ENCODE results near the gene WDR1.

Gene WDR1

DNA sequence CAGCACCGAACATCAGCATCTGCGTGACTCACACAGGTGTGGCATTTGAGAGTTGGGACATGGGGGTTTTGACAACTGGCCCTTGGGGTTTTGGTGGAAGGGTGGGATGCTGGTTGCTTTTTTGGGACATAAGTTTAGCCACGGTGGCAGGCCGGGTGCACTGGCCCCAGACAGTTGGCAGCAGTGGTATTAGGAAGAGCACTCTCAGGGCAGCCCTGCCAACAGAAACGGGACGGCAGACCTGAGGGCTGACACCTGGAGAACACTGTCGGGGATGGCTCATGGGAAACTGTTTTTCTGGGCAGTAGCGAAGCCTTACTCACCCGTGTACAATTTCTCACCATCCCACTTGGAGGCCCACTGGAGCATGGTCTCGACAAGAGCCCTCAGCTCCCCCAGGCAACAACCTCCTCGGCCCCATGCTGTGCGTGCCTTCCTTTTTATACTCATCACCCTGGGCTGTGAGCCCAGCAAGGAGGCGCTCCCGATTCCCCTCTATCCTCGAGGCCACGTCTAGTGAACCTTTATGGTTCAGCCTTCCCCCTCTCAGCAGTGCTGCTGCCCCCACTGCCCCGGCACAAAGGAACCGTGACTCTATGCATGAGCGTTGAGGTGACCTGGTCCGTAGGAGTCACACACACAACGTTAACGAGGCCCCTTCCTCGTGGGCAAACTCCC is 30.6 kb downstream of the WDR1 start:
- DNase-seq (ENCODE audit: low read depth in 2 of 2): no peak

DNA sequence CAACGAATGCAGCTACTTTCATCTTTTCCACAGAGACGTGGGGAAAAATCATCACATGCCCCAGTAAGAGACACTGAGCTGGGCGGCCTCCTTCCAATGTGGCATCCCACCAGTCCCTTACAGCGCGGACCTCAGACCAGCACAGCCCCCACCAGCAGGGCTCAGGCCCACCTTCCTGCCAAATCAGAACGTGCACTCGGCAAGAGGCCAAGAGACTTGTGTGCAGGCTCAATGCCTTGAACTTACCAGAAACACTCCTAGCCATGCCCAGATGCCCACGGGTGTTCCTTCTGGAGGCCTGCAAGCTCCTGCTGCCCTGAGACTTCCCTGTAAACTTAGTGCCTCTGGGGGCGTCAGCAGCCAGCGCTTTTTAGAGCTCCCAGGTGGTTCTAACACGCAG is 31.2 kb downstream of the WDR1 start:
- DNase-seq (ENCODE audit: low read depth in 2 of 2): no peak

DNA sequence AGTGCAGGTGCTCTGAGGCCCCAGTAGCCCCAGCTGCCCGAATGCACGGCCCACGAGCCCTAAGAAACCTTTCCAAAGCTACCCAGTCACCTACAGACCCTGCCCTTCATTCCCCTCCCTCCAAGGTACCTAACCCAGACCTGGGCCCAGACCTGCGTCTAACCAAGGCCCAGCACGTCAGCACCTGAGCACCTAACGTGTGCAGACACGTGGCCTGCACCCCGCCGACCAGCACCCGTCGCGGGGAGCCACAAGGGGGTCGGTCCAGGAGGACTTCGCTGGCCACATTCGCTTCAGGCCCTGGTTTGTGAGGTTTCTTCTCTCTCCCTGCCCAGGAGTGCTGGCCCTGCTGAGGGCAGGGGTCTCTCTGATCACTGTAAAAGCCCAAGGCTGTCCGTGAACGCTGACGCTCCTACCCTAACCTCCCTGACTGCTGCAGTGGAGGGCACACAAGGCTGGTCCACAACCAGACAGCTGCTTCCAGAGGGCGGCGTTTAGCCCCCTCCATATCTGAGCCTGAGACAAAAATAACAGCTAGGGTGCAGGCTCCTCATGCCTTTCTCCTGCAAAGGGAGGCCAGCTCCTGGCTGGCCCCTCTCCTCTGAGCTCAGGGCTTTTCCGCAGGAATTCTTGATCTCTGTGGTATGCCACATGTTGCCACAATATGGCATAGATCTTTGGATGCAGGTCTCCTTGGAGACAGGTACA is 31.8 kb downstream of the WDR1 start:
- DNase-seq (ENCODE audit: low read depth in 2 of 2): no peak

DNA sequence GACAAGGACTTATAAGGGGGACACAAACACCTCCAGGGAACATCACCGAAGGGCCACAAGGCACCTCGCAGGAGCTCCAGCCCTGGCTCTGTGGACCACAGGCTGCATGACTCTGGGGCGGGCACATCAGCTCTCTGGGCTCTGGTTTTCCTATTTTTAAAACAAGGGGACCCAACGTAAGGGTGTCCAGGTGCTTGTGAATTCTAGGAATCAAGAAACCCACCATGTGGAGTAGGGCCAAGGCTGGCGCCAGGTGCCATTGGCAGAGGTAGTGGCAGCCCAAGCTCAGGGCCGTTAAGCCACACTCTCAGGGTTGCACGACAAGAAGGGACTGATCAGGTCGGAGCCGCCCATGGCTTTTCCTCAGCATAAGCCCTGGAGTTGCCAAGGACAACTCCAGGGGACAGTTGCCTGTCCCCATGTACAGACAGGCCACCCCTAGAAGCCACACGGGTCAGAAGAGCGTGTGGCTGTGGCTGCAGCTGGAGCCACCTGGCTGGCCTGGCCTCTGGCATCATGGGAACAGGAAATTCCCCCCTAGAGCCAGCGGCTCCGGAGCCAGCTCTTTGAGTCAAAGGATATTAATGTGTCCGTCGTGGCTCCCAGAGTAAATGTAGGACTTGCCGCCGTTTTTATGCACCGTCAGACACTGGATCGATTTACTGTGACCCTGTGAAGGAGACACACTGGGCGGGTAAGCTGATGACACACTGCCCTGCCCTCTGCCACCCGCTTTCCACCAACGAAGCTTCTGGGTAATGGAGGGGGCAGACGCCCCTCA is 32.5 kb downstream of the WDR1 start:
- DNase-seq (ENCODE audit: low read depth in 2 of 2): no peak

DNA sequence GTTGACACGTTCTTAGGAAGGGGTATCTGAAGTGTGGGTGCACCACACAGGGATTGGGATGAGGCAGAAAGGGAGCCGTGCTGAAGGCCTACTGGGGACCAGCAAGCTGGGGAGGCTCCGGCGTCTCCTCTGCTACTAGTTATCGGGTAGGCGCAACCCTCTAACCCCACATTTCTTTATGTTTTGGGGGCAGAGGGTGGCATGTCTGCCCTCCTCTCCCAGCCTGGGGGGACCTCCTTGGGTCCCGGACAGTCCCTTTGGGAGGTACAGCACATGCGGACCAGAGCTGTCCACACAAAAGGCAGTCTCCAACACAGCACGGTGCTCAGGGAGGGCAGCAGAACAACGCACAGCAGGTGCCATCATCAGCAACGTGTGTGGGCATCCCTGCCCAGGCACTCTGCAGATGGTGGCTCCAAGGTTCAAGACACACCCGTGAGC is 33.2 kb downstream of the WDR1 start:
- no peak for DNase-seq (ENCODE audit: low read depth in 2 of 2)

DNA sequence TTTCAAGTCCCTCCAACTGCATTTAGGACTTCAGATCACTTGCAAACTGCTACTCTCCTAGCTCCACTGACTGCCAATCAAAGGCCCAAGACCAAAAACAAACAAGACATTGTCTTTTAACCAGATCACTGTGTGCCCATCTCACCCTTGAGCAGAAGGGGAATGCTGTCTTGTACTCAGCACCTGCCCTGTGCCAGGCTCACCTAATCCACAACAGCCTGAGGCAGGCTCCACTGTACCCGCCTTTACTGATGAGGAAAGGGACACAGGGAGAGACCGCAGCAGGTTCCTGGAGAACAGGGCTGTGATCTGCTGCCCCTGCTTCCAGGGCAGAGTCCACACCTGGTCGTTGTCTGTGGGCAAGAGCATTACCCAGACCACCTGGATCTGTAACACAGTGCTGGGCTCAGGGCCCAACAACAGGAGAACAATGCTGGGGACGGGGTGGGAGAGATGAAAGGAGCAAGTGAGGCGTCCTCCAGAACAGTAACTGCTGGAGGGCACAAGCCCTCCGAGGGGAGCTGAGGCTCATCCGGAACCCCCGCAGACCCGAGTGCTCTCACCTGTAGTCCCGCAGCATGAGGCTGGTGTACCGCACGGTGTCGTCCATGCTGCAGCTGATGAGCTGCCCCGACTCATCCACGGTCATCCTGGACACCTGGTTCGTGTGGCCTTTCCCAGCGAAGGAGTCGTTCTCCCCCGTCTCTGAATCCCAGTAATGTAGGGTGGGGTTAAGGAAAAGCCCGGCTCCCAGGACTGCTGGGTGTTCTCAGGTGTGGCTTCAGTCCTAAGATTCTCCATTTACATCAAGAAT is 33.9 kb downstream of the WDR1 start:
- no peak for DNase-seq (ENCODE audit: low read depth in 2 of 2)

DNA sequence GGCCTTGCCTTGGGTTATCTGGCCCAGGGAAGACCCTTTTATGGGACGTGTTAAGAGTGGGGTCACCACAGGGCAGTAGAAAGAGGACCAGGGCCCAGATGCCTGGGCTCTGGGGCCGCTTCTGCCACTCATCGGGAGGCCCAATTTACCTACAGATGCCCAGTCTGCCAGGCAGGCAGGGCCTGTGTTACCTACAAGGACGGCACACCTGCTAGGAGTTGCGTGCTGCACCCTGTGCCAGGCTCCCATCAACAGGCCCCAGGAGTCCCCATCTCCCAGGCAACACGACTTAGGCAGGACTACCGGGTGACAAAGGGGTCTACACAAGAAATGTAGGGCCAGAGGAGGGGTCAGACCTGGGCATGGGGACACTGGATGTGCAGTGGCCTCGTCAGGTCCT is 34.6 kb downstream of the WDR1 start:
- DNase-seq (ENCODE audit: low read depth in 2 of 2): no peak

DNA sequence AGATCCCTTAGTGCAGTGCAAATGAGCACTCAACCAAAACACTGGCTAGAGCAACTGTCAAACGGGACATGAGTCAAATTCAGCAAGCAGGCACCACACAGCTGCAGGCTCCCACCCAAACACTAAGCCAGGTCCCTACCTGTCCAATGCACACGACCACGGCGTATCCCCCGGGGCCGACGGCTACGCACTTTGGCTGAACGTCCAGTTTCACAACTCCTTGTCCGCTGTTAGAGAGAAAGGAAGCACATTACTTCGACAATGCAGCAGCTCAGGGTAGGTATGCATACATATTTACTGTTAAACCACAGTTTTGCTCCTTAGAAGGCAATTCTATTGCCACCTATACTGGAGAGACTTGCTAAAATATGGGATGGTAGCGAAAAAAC is 35.4 kb downstream of the WDR1 start:
- no peak for DNase-seq (ENCODE audit: low read depth in 2 of 2)

DNA sequence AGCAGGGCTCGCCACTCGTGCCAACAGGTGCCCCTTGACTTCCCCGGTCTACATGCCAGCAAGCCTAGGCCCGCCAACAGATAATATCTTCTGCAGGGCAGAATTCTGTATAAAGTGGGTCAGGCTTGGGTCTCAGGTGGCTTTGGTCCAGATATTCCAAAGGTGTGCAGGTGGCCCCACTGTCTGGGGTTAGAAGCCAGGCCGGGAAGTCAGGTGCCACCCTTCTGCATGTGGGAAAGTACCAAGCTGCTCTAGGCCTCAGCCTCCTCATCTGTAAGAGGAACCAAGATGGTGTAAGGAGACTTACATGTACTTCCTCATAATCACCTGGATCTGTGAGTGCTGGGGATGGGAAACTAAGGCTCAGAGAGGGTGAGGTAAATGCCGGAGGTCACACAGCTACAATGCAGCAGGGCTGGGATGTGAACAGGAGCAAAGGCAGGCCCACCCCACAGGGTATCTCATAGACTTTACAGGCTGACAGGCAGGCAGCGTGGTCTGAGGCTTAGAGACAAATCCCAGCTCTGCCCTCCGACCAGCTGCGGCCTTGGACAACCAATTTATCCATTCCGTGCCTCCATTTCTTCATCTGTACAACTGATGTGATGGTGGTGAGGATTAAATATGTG is 35.9 kb downstream of the WDR1 start:
- DNase-seq (ENCODE audit: low read depth in 2 of 2): no peak

DNA sequence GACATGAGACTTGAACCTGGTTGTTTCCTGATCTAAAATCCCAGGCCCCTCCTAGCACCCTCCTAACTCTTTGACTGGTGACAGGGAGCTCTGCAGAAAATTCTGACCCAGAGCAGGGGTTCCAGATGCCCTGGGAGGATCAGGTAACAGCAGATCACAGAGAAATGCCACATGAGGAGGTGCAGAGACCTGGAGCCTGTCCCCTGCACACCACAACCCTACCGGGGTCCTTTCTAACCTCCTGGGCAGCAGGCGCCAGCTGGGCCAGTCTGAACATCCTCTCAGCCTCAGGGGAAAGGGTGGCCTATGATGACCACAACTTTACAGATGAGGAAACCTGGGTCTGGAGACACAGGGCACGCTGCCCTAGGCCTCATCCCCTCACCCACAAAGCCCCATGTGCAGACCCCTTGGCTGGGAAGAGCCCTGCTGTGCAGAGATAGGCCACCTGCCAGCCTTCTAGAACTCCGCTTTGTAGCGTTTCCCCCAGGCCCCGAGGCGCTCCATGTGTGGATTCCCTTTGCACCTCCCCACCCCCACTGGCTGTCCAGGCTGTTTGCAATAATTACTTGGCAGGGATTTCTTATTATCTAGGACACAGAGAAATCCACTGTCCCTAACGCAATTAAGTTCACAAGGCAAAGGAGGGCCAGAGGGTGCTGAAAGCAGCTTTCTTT is 36.5 kb downstream of the WDR1 start:
- DNase-seq (ENCODE audit: low read depth in 2 of 2): no peak

DNA sequence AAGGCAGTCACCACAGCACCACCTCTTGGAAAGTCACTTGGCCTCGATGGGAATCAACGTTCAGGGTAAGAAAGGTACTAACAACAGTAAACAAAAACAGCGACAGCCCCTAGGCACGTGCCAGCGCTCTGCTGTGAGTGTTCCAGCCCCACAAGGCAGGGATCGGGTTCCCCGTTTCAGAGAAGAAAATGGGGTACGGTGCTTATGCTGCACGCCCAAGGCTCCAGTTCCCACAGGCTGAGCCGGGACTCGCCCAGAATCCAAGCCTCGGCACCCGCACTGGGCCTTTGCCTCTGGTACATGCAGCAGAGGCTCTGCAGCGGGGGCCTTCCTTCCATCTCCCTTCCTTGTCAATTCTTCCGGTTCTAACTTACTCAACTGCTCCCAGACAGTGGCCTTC is 37.3 kb downstream of the WDR1 start:
- no peak for DNase-seq (ENCODE audit: low read depth in 2 of 2)

DNA sequence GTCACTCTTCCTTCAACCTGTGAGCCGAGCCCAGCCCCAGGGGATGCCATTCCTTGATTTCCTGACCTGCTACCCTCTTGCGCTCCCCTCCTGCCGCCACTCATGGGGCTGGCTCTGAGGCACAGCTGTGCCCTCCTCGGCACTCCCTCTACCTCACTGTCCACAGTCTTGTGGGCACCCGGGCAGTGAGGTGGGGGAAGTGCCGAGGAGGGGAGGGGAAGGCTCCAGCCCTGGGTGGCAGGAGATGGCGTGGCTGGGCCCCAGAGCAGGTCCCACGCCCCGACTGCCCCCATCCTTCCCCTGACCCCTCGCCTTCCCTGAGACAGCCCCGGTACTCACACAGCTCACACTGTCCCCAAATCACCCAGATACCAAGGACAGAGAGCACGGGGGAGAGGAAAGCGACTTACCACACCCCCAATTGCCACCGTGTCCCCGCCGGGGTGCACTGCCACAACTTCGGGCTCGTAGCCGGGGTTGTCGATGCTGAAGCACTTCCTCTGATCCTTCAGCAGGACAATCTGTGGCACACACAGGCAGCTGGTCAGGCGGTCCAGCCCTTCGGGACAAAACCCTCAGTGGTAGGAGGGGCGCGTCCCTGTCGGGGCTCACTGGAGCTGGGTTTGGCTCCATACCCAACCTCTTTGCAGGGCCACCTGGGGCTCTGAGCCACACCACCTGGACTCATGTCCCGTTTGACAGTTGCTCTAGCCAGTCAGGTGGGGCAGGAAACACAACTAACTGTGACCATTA is 37.9 kb downstream of the WDR1 start:
- DNase-seq (ENCODE audit: low read depth in 2 of 2): no peak

DNA sequence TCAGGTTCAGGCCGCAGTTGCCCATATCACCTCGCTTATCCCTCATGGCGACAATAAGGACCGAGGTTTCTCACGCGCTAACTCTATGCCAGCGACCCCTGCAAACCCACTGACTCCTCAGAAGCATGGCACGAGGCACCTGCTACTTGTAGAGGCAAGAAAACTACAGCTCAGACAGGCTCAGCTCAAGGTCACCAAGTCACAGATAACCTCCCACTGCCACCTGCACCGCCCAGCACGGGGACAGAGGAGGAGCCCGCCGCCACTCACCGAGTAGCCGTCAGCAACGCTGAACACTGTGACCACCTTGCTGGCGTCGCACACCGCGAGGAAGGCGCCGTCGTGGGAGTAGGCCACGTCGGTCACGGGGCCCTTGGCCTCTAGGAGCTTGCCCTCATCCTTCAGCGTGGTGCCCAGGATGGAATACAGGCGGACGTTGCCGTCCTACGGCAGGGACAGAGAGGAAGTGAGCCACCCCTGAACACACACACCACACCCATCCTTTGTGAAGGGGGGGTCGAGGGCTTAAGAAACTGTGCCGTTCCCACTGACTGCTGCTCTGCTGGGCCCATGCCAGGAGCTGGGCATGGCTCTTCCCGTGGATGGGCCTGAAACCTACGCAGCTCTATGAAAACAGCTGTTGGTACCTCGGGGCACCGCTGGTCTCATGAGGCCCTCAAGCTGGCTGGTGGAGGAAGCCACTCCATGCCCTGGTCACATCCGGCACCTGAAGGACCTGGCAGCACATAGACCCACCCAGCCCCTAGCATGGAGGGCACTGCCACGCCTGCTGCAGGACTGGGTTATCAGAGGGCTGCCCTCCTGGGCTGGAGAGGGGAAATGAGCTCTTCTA is 38.9 kb downstream of the WDR1 start:
- DNase-seq (ENCODE audit: low read depth in 2 of 2): no peak

DNA sequence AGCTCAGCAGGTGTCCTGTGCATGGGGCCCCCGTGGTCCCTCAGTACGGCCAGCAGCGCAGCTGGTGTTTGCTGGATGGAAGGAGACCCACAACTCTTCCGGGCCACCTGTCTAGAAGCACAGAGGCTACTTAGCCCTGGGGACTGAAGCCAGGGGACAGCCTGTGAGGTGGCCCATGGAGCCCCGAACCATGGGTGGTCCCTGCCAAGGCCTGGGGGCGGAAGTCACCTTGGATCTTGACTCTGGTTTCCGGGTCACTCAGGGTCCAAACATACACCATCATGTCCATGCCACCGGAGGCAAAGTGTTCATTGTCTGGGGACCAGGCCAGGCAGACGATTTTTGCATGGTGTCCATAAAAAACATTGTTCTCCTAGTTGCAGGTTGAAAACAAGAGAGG is 39.5 kb downstream of the WDR1 start:
- DNase-seq (ENCODE audit: low read depth in 2 of 2): no peak

DNA sequence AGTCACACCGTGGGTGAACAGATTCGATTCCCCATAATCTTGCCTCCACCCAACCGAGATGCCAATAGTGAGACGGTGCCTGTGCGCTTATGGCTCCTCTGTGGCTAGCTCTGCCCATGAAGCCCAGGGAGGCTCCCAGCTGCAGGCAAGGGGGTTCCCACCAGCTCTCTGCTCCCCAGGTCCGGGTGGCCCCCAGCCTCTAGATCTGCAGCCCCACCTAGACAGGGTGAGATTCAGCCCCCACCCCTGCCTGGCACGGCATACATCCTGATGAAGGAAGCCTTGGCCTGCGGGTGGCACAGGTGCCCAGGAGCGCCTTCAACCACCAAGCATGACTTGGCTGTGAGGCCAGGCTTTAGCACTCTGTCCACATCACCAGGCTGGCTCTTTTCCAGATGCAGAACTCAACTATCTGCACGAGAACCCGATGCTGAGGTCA is 40.6 kb downstream of the WDR1 start:
- no peak for DNase-seq (ENCODE audit: low read depth in 2 of 2)

DNA sequence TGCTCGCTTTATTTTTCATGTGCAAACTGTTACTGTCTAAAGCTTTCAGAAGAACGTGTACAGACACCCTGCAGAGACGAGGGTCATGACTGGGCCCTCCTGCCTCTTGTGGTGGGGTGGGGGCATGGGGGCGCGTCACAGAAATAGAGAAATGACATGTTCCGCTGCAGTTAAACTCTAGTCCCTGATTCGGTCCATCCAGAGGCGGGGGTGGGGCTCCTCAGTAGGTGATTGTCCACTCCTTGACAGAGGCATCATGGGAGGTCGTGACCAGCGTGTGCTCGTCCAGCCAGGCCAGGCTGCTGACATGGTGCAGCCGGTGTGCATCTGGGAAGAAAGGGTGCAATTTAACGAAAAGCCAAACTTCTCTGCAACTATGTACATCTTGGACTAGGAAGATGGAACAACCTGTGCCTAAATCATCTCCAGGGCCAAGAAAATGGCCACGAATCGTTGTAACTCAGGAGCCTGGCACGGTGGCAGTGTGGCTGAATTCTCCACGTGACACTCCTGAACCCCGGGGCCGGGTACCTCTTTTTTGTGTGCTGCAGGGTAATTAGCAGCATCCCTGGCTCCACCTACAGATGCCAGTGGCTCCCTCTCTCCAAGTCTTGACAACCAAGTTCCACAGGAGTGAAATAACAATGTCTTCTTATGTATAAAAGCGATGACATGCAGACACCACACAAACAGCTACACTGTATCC is 41.3 kb downstream of the WDR1 start:
- no peak for DNase-seq (ENCODE audit: low read depth in 2 of 2)

DNA sequence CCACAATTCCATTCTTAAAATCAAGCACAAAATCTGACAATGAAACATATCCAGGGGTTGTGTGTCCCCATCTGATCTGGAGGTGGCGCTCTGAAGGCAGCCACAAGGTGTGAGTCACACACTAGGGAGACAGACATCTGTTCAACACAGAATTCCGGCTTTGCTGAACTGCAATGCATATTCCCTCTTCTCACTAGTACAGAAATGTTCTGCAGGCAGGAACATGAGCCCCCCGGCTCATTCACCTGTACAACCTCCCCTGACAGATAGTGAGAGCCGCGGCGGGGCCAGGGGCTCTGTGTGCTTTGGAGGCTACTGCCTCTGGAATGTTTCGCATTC is 41.9 kb downstream of the WDR1 start:
- DNase-seq (ENCODE audit: low read depth in 2 of 2): no peak

DNA sequence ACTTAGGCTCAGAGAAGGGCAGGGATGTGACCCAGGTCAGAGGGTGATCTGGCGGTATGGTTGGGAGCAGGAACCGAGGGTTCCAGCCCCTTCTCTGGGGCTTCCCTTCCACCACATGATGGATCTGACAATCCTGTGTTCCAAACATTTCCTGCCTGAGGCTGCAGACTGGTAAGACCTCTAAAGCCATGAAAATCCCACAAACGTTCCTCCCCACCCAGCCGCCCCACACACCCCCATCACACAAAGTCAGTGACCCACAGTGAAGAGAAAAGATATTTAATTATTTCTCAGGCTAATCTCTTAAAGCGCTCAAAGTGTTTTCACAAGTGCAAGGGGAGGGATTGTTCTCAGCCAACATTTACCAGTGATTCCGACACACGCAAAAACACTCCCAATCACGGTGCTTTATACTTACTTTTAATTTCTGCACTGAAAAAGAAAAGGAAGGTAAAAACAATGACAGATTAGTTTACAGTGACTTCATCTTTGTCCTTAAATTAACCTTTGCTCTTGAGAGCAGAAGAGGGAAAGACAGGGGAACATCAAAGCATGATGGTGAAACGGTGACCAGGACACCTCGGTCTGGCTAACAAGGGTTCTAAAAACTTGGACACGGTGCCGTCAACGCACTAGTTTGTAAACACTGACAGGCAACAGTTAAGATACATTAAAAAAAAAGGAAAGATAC is 42.4 kb downstream of the WDR1 start:
- no peak for DNase-seq (ENCODE audit: low read depth in 2 of 2)

Measured in stimulated activated CD8-positive, alpha-beta memory T cell treated with anti-CD3 and anti-CD28 coated beads, Interleukin-2, amount 100 ng/mL, for 1 hour (primary cell).